Measurements from ENCODE around the gene GPATCH2.

- TF ChIP-seq CTCF (IDR thresholded peaks at IDR 0.05) (no peak), POLR2A (IDR thresholded peaks at IDR 0.05) (no peak), EP300 (IDR thresholded peaks at IDR 0.05; ENCODE audit: low read depth) (no peak), POLR2AphosphoS5 (IDR thresholded peaks at IDR 0.05) (no peak)
These were observed 44.3 kb downstream of the GPATCH2 start for GRCh38 chr1:217586586-217586985.
